RCC 7860 (cell line): ENCODE results near the gene PNLIPRP2.

Experiments
- DNase-seq: peaks from one replicate; pipeline ENCODE4 v3.0.0-alpha.2; 2015; ENCODE audit warnings: low spot score
- FAIRE-seq: peaks from 2 replicates; lab custom pipeline; 2012; peaks lifted over from hg19 to GRCh38; lab: Jason Lieb, UNC

PNLIPRP2 gene

GRCh38 chr10:116679351-116679750 lies 58.6 kb downstream of the PNLIPRP2 start:
- DNase-seq = no peak
- no peak for FAIRE-seq

GRCh38 chr10:116683166-116683565 lies 62.4 kb downstream of the PNLIPRP2 start:
- DNase-seq (no peak), FAIRE-seq (no peak)

DNA sequence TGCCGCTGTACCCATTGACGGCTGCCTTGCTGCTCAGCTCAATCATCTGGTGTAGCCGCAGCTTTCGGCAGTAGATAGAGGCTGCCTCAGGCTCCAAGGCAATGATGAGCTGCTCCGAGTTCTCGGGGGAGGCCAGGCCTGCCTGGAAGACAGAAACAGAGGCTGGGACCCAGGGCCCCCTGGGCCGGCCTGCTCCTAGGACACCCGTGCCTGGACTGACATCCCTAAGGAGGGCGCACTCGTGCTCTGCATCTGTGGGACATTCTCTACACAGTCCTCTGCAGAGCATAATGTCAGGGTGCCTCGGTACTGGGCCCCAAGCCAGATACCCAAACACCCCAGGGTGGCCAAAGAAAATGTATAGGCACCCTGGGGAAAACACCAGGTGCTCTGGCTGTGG lies 63.1 kb downstream of the PNLIPRP2 start:
- DNase-seq (no peak), FAIRE-seq (no peak)

- no peak for DNase-seq
- no peak for FAIRE-seq
Measured at GRCh38 chr10:116684781-116685180, 64.0 kb downstream of the PNLIPRP2 start.

GRCh38 chr10:116685807-116686206 lies 65.1 kb downstream of the PNLIPRP2 start:
- DNase-seq (no peak), FAIRE-seq (no peak)

- FAIRE-seq (no peak), DNase-seq (no peak)
Measured at GRCh38 chr10:116686632-116687031, 65.9 kb downstream of the PNLIPRP2 start.

DNA sequence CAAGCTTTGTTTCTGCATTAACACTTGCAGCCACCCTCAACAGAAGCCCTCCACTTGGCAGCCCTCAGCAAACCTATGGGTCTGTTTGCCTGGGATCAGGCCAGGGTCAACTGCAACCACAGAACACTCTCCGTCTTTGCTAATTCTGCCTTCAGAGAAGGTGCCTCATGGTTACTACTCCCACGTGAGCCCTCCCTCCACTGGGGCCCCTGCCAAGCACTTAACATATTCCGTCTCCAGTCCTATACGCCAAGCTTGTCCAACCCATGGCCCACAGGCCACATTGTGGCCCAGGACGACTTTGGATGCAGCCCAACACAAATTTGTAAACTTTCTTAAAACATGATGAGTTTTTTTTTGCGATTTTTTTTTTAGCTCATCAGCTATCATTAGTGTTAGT lies 66.9 kb downstream of the PNLIPRP2 start:
- DNase-seq = no peak
- FAIRE-seq = no peak

- DNase-seq (peak; percentile 24), FAIRE-seq (no peak)
Measured at GRCh38 chr10:116688241-116688711, 67.5 kb downstream of the PNLIPRP2 start.

DNA sequence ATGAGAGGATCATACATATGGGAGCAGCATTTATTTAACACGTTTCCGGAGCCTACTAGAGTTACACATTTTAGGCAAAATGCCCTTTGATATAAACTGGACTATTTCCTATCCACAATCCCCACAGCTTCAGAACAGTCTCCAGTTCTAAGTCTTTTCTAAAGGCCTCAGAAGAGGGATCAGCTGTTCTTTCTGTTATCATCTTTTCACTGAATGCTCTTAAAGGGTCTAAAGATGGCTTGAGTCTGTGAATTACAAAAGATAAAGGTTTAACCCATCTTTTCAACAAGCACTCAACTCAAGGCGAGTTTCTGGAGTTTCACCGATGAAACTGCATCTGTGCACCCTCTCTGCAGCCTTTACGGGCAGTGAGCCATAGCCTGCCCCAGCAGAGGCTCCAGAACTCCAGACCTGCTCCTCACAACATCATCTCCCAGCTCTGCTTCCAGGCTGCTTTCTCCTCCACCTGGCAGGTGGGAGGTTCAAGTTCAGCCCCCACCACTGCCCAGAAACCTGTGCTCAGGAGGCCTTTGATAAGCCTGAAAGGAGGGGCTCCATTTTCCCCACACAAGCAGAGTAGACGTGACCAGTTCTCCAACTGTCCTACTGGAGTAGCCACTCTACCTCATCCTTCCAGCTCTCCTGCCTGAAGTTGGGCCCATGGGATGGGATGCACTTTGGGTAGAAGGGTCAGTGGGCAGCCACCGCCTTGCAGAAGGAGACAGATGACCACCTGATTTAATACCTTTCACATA lies 68.2 kb downstream of the PNLIPRP2 start:
- DNase-seq (no peak), FAIRE-seq (no peak)

GRCh38 chr10:116689744-116690143 lies 69.0 kb downstream of the PNLIPRP2 start:
- DNase-seq = no peak
- FAIRE-seq = no peak

DNA sequence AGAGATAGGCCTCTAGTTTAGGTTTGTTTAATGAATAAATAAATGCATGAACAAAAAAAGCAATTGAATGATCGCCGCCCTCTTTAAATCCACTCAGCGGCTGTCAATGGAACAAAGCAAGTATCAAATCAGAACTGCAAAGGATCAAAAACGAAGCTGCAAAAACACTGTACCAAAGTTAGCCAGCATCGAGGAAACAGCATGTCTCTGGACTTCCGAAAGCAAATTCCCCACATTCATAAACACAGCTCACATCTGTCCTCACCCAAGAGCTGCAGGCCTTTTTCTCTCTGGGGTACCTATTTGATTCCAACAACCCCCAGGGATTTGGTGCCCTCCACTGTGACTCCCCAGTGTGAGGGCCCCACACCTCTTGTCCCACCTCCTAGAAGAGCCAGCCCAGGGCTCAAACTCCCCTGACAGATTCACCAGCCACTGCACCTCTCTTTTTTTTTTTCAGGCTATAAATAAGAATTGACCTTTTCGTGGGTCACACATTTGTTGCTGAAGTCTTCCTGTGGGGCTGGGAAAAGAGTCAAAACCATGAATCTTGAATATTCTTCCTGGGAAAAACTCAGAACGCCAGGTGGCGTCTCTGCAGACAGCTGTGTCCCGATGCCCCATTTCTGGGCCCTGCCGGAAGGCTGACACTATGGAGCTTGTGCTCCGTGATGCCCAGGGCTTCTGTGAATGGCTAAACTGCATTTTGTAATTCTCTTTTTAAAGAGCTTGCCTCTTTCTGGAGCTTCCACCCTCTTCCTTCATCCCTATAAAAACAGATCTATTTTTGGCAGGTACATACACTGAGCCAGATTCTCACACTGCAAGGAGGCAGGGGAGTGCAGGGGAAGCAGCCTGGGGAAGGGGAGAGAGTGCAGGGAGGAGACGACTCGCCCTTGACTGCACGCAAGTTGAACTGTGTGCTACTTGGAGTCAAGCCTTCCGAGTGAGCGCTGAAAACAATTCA lies 69.9 kb downstream of the PNLIPRP2 start:
- no peak for FAIRE-seq

GRCh38 chr10:116691635-116692034 lies 70.9 kb downstream of the PNLIPRP2 start:
- FAIRE-seq = no peak
- no peak for DNase-seq

More for the DNA sequence above, 69.9 kb downstream of the PNLIPRP2 start:
- no peak for DNase-seq

- no peak for FAIRE-seq
Measured at GRCh38 chr10:116692225-116692624, 71.5 kb downstream of the PNLIPRP2 start.

GRCh38 chr10:116694243-116694926 lies 73.6 kb downstream of the PNLIPRP2 start:
- no peak for DNase-seq
- no peak for FAIRE-seq

More at GRCh38 chr10:116692225-116692624, 71.5 kb downstream of the PNLIPRP2 start:
- no peak for DNase-seq
